ENCODE results near the gene CABP5.

DNA sequence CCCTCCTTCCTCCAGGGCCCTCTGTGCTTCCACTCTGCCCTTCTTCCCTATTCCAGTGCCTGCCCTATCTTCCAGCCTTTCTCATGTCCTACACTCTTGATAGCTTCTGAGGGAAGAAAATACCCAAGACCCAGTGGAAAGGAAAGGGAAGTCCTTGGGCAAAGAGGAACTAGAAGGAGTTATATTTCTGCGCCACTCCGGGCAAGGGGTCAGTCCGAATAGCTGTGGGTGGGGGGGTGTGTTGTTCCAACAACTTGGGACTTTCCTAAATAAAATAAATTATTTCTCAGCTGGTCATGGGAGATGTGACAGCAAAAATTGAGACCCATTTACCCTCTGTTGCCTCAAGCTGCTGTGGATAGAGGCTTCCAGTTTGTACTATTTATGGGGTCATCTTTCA, 23.2 kb downstream of the CABP5 start:
- TF ChIP-seq, protein P1, sequence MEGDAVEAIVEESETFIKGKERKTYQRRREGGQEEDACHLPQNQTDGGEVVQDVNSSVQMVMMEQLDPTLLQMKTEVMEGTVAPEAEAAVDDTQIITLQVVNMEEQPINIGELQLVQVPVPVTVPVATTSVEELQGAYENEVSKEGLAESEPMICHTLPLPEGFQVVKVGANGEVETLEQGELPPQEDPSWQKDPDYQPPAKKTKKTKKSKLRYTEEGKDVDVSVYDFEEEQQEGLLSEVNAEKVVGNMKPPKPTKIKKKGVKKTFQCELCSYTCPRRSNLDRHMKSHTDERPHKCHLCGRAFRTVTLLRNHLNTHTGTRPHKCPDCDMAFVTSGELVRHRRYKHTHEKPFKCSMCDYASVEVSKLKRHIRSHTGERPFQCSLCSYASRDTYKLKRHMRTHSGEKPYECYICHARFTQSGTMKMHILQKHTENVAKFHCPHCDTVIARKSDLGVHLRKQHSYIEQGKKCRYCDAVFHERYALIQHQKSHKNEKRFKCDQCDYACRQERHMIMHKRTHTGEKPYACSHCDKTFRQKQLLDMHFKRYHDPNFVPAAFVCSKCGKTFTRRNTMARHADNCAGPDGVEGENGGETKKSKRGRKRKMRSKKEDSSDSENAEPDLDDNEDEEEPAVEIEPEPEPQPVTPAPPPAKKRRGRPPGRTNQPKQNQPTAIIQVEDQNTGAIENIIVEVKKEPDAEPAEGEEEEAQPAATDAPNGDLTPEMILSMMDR (conservative IDR thresholded peaks at IDR 0.05; ENCODE audit: low read depth in 2 of 2) = no peak
- TF ChIP-seq EZH2phosphoT487 (IDR thresholded peaks at IDR 0.05; ENCODE audit: unreplicated experiment) (no peak), EZH2 (IDR thresholded peaks at IDR 0.05; ENCODE audit: low read depth, unreplicated experiment) (no peak), POLR2AphosphoS5 (IDR thresholded peaks at IDR 0.05; ENCODE audit: low read depth) (no peak), CREB1 (CRISPR knock-in tag; IDR thresholded peaks at IDR 0.05; ENCODE audit: low read depth) (no peak)

Data from GM23338 (cell line).